Neural progenitor cell (in vitro differentiated cells): ENCODE data around the gene PKP3. TPM values are rescaled to one million over a fixed set of nuclear protein-coding genes. Genes with fewer than 3 reads are reported as not detected.

Experiments
- DNase-seq: peaks from one replicate; pipeline ENCODE4 v3.0.0-alpha.2; 2016; ENCODE audit warnings: low spot score
- H2AFZ ChIP-seq: fragments of 200-600 bp; sonication (generic); replicated peaks from 2 replicates; pipeline ENCODE4 v1.6.1; 2016; ENCODE audit warnings: antibody characterized with exemption
- H3F3A ChIP-seq: fragments of 200-600 bp; sonication (generic); 2 replicates; pipeline ENCODE4 v1.6.1; 2016; ENCODE audit warnings: antibody characterized with exemption, low read depth
- H3K27ac ChIP-seq: fragments of 200-600 bp; sonication (generic); 2 replicates; pipeline ENCODE4 v1.5.1; 2016; ENCODE audit warnings: mild to moderate bottlenecking
- H3K27me3 ChIP-seq: fragments of 200-600 bp; sonication (generic); 2 replicates; pipeline ENCODE4 v1.6.1; 2016; ENCODE audit warnings: mild to moderate bottlenecking, moderate library complexity
- H3K36me3 ChIP-seq: fragments of 200-600 bp; sonication (generic); 2 replicates; pipeline ENCODE4 v1.5.1; 2016
- H3K4me1 ChIP-seq: fragments of 200-600 bp; sonication (generic); 2 replicates; pipeline ENCODE4 v1.6.1; 2016; ENCODE audit warnings: mixed run types
- H3K4me2 ChIP-seq: fragments of 200-600 bp; sonication (generic); 2 replicates; pipeline ENCODE4 v1.6.1; 2016
- H3K4me3 ChIP-seq: fragments of 200-600 bp; sonication (generic); 2 replicates; pipeline ENCODE4 v1.5.1; 2016
- H3K79me2 ChIP-seq: fragments of 200-600 bp; sonication (generic); 2 replicates; pipeline ENCODE4 v1.6.1; 2016; ENCODE audit warnings: low read depth
- H3K9ac ChIP-seq: fragments of 200-600 bp; sonication (generic); 2 replicates; pipeline ENCODE4 v1.6.1; 2016
- H3K9me3 ChIP-seq: fragments of 200-600 bp; sonication (generic); 2 replicates; pipeline ENCODE4 v1.5.1; 2016; ENCODE audit warnings: low read depth
- H4K20me1 ChIP-seq: fragments of 200-600 bp; sonication (generic); 2 replicates; pipeline ENCODE4 v1.6.1; 2016; ENCODE audit warnings: low read depth
- H3K27ac Mint-ChIP-seq: 3 replicates; pipeline ENCODE4 v1.8.0; 2021; ENCODE audit warnings: mixed read lengths
- H3K27me3 Mint-ChIP-seq: 2 replicates; pipeline ENCODE4 v1.8.0; 2022; ENCODE audit warnings: low read depth, mild to moderate bottlenecking, inconsistent platforms, moderate library complexity, mixed read lengths; ENCODE audit not compliant: insufficient read depth
- H3K36me3 Mint-ChIP-seq: 3 replicates; pipeline ENCODE4 v1.8.0; 2021; ENCODE audit warnings: mixed read lengths
- H3K4me1 Mint-ChIP-seq: 3 replicates; pipeline ENCODE4 v1.8.0; 2021; ENCODE audit warnings: mixed read lengths
- H3K4me3 Mint-ChIP-seq: 3 replicates; pipeline ENCODE4 v1.8.0; 2021; ENCODE audit warnings: mild to moderate bottlenecking, moderate library complexity, mixed read lengths
- H3K9me3 Mint-ChIP-seq: 3 replicates; pipeline ENCODE4 v1.8.0; 2020; ENCODE audit warnings: mixed read lengths
- CTCF ChIP-seq: fragments of 200-600 bp; sonication (generic); IDR thresholded peaks from 2 replicates; pipeline ENCODE4 v1.5.1; 2017; ENCODE audit warnings: antibody characterized with exemption, mild to moderate bottlenecking
- EZH2 ChIP-seq: fragments of 200-600 bp; sonication (generic); IDR thresholded peaks from 2 replicates; pipeline ENCODE4 v1.6.1; 2017; ENCODE audit warnings: antibody characterized with exemption, mild to moderate bottlenecking, moderate library complexity
- EZH2phosphoT487 ChIP-seq: fragments of 200-600 bp; sonication (generic); IDR thresholded peaks from 2 replicates; pipeline ENCODE4 v1.6.1; 2017; ENCODE audit warnings: antibody characterized with exemption
- total RNA-seq: library from RNA; depleted of rRNA; stranded (reverse); fragments of >200 nt; gene quantifications from 2 replicates; pipeline ENCODE4 v1.2.3, GENCODE V29; 2015; ENCODE audit warnings: low replicate concordance

PKP3 gene
- total RNA-seq, 1 donor from 2014 or later: 8.5 TPM

GRCh38 chr11:449889-450808 lies 56.1 kb downstream of the PKP3 start, which contains the start of gene PTDSS2:
Gene PTDSS2 (plus strand): TSS chr11:450279. CDS start chr11:450456, 177 bp downstream.
- peaks cover 17% of the 10 kb centered on the region for H3K4me1 Mint-ChIP-seq
- peaks cover 11% of the 10 kb centered on the region for H3K36me3 Mint-ChIP-seq
- peak within 1 kb of the TSS; percentile 35 for H3K9ac ChIP-seq
- H3K4me3 ChIP-seq: peak within 1 kb of the TSS; percentile 69
- H3K36me3 ChIP-seq: no peaks in the 10 kb centered on the region
- H2AFZ ChIP-seq: peak within 1 kb of the TSS; percentile 60
- H3K9me3 ChIP-seq: no peaks in the 10 kb centered on the region
- H4K20me1 ChIP-seq: peaks cover 26% of the 10 kb centered on the region
- H3K9me3 Mint-ChIP-seq: no peaks in the 10 kb centered on the region
- peak within 1 kb of the TSS; percentile 76 for H3K27ac Mint-ChIP-seq
- no peak for TF ChIP-seq EZH2phosphoT487
- TF ChIP-seq CTCF: no peak
- TF ChIP-seq EZH2: peak; percentile 5
- H3K27ac ChIP-seq: no peak within 1 kb of the TSS
- peak; percentile 99 for DNase-seq
- H3K4me1 ChIP-seq: peaks cover 4% of the 10 kb centered on the region
- peak within 1 kb of the TSS; percentile 92 for H3K4me2 ChIP-seq
- H3K4me3 Mint-ChIP-seq: peak within 1 kb of the TSS; percentile 100
- H3F3A ChIP-seq: peaks cover 33% of the 10 kb centered on the region
- H3K27me3 ChIP-seq: no peaks in the 10 kb centered on the region
- peaks cover 56% of the 10 kb centered on the region for H3K79me2 ChIP-seq
- peaks cover 5% of the 10 kb centered on the region for H3K27me3 Mint-ChIP-seq

- H3K9me3 Mint-ChIP-seq: no peaks in the 10 kb centered on the region
- TF ChIP-seq EZH2phosphoT487 (no peak), CTCF (peak; percentile 37)
- Histone ChIP-seq H3K9ac (peak overlapping the region; percentile 35), H3K9me3 (no peaks in the 10 kb centered on the region), H3K27me3 (no peaks in the 10 kb centered on the region), H3K27ac (no peak overlapping the region), H2AFZ (no peak overlapping the region), H3K79me2 (peaks cover 64% of the 10 kb centered on the region), H3F3A (peaks cover 33% of the 10 kb centered on the region), H3K4me2 (peak overlapping the region; percentile 92), H3K4me3 (peak overlapping the region; percentile 69), H3K4me1 (peaks cover 4% of the 10 kb centered on the region), H4K20me1 (peaks cover 32% of the 10 kb centered on the region), H3K36me3 (no peaks in the 10 kb centered on the region)
- peak overlapping the region; percentile 76 for H3K27ac Mint-ChIP-seq
- H3K4me1 Mint-ChIP-seq: peaks cover 15% of the 10 kb centered on the region
- peaks cover 5% of the 10 kb centered on the region for H3K27me3 Mint-ChIP-seq
- H3K4me3 Mint-ChIP-seq: peak overlapping the region; percentile 100
- peaks cover 11% of the 10 kb centered on the region for H3K36me3 Mint-ChIP-seq
- peak; percentile 85 for DNase-seq
These were observed 56.9 kb downstream of the PKP3 start for GRCh38 chr11:450809-451451.

- H3K9me3 ChIP-seq: no peaks in the 10 kb centered on the region
- peak overlapping the region; percentile 92 for H3K4me2 ChIP-seq
- H3K27me3 ChIP-seq: no peaks in the 10 kb centered on the region
- H3F3A ChIP-seq: peaks cover 25% of the 10 kb centered on the region
- H3K79me2 ChIP-seq: peaks cover 69% of the 10 kb centered on the region
- H3K36me3 ChIP-seq: no peaks in the 10 kb centered on the region
- Mint-ChIP-seq H3K9me3 (no peaks in the 10 kb centered on the region), H3K36me3 (peaks cover 11% of the 10 kb centered on the region), H3K4me3 (peak overlapping the region; percentile 100), H3K27me3 (peaks cover 5% of the 10 kb centered on the region), H3K27ac (no peak overlapping the region), H3K4me1 (peaks cover 13% of the 10 kb centered on the region)
- no peak overlapping the region for H3K27ac ChIP-seq
- H2AFZ ChIP-seq: no peak overlapping the region
- no peak for TF ChIP-seq CTCF
- no peak for TF ChIP-seq EZH2
- TF ChIP-seq EZH2phosphoT487: no peak
- DNase-seq: no peak
- no peak overlapping the region for H3K4me3 ChIP-seq
- no peak overlapping the region for H3K9ac ChIP-seq
- H4K20me1 ChIP-seq: peaks cover 32% of the 10 kb centered on the region
- H3K4me1 ChIP-seq: peaks cover 4% of the 10 kb centered on the region
These were observed 57.7 kb downstream of the PKP3 start for GRCh38 chr11:451738-452137.
